Iris pigment epithelial cell (primary cell): ENCODE data around the gene TMIE.
"Not testable (repeated sequence)": the region's sequence is repeated elsewhere in the genome, so short reads cannot be mapped to it uniquely, and the experiment has no call there.

Experiments
- DNase-seq: peaks from one replicate; pipeline ENCODE4 v3.0.0-alpha.2; 2011; ENCODE audit warnings: low read depth

TMIE gene

DNA sequence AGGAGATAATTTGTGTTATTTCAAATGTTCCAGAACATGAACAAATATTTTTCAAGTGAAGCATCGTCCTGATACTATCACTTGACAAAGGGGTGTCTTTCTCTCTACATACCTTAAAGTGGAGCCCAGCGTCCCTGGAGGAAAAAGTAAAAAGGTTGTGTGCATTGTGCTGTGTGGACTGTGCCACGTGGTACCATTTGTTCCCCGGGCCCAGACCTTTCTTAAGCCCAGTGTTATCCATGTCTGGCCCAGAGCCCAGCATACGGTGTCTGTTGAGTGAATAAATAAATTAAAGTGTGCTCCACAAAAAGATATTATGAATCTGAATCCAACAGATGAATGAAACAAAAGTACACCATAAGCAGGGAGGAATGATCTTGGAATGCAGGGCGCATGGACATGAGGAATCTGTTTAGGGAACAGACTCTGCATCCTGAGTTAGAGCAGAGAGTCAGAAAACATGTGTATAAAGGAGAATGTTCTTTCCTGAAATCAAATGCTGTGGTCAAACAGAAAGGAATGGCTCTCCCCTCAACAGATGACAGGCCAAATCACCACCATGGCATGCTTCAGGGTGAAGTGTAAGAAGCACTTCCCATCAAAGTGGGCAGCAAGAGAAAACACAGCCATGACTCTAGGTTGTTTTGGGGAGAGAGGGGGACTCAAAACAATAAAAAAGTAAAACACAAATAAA lies 24.6 kb downstream of the TMIE start:
- DNase-seq, result peak; percentile 66

DNA sequence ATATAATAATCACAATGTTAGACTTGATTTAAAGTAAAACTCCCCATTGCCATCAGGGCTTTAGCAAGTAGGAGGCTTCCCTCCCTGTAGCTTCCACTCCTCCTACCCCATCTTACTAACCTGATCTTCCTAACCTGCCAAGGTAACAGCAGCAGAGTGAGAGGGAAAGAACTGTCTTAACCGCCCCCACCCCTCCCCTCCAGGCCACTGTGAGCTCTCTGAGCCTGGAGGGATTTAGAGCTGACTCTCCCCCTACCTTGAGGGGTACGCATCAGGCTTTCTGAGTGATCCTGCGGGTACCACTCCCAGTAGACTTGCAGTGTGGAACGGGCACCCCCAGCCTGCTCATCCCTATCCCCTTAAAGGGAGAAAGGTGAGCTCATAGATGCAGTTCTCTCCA lies 27.8 kb downstream of the TMIE start:
- no peak for DNase-seq

DNA sequence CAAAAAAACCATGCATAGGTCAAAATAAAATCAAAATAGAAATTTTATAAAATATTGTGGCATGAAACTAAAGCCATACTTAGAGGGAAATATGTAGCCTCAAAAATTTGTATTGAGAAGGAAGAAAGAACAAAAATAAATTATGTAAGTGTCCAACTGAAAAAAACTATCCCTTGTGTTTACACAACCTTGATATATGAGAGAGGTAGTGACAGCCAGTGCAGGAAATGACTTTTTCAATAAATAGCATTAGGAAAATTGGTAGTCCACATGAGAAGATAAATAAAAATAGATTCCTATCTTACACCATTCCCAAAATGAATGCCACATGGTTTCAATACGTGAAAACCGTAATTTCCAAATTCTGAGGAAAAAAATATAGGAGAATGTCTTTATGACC lies 29.6 kb downstream of the TMIE start:
- DNase-seq, result no peak

DNA sequence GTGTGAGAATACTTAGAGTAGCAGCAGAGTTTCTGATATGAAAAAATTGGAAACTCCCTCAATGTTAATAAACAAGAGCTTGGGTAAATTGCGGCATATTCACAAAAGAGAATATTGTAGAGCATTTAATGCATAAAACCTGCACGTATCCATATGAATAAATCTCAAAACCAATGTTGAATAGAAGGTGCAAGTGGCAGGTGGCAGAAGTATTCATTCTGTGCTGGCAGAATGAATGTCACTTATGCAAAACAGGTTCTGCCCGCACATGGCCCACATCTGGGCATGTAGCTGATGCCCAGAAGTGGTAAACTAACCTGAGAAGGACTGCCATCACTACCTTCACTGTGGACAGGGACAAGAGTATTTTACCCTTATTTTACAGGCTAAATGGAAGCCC lies 30.6 kb downstream of the TMIE start:
- no peak for DNase-seq

DNA sequence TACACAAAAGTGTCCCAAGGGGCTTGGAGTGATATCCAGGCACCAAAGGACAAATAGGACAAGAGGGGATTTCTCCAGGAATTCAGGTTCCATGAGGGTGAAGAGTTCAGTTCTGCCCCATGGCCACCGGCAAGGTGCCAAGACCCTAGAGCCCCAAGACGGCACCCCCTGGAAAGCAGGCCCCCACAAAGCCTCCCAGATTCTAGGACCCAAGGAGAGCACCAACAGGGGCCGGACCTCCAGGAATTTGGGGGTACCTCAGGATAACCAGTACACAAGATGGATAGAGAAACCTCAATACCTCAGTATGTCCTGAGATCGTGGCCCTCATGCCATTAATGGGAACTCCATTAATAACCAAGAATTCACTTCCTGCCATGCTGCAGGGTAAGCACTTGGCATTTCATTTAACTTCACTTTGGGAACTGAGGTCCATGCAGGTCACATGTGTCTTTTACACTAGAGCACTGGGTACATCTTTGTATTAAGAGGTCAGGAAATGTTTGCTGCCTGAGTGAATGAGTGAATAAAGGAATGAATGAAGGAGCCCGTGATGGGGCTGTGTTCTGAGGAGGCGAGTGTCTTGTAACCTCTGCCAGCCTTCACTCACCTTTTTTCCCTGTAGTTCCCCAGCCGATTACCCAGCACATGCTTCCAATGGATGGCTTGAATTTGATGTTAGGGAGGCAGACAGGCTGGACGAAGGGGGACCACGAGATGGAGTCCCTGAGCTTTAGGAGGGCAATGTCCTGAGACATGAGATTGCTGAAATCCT lies 32.0 kb downstream of the TMIE start:
- peak; percentile 7 for DNase-seq

DNA sequence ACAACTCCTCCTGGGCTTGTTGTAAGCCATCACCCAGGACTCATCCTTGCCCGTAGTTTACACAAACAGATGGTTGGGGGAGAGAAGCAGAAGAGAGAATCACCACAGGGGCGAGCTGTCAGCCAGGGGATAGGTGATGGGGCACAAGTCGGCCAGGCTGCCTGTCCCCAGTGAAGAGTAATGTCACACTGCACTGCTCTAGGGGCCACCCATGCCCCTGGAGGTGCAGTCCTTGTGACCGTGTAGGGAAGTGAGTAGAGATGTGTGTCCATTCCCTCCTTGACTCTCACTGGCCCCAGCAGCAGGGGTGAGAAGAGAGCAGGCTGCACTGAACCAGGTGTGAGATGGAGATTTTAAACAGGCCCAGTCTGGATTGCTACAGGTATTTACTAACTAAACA lies 33.6 kb downstream of the TMIE start:
- DNase-seq, result no peak

DNA sequence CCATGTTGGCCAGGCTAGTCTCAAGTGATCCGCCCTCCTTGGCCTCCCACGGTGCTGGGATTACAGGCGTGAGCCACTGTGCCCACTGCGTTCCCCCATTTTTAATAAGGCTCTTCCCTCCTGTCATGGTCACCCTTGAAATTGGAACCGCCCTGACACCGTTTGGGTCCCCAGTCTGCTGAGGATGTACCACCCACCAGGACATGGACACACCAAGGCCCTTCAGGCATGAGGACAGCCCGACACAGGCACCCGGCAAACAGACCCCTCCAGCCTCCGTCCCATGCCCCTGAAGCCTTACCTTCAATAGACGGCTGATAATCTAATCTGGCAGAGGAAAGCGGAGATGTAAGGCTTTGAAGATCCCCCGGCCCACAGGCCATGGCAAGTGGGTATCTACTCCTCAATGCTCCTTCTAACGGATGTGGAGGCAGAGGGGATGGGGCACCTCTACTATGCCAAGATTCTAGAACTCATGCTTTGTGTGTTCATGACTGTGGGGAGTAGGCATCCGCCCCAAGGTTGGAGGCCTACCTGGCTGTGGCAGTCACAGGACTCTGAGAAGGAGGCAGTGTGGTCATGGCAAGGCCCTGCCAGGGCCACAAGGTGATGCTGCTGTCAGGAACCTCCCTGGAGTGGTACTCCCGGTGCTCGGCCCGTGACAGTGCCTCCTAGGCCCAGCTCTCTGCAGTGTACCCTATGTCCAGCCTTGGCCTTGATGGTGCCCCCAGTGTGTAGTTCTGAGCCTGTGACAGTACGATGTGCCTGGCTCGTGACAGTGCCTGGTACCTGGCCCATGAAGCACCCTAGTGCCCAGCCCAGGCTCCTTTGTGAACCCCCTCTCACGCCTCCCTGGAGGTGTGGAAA lies 35.0 kb downstream of the TMIE start:
- DNase-seq, result no peak

DNA sequence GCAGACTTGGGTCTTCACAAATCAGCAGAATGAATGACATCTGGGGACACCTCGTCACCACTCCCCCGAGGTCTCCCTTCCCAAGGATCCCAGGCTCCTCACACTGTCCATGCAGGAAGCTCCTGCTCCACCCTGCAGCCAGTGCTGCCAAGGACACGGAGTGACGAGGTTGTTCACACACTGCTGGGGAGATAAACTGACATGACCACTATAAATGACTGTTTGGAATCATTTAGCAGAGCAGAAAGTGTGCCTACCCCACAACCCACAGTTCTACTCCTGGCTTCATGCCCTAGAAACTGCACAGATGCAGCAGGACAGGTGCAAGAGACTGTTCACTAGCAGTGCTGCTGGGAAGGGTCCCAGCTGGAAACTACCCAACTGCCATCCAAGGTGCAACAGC lies 36.1 kb downstream of the TMIE start:
- DNase-seq, result no peak

DNA sequence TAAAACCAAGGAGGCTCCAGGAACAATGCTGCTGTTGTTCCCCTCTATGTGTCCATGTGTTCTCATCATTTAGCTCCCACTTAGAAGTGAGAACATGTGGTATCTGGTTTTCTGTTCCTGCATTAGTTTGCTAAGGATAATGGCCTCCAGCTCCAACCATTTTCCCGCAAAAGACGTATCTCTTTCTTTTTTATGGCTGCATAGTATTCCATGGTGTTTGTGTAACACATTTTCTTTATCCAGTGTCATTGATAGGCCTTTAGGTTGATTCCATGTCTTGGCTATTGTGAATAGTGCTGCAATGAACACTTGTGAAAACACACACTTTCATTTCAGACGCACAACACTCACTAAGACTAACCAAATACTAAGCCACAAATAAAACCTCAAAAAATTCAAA lies 38.4 kb downstream of the TMIE start:
- DNase-seq, result not testable (repeated sequence)

DNA sequence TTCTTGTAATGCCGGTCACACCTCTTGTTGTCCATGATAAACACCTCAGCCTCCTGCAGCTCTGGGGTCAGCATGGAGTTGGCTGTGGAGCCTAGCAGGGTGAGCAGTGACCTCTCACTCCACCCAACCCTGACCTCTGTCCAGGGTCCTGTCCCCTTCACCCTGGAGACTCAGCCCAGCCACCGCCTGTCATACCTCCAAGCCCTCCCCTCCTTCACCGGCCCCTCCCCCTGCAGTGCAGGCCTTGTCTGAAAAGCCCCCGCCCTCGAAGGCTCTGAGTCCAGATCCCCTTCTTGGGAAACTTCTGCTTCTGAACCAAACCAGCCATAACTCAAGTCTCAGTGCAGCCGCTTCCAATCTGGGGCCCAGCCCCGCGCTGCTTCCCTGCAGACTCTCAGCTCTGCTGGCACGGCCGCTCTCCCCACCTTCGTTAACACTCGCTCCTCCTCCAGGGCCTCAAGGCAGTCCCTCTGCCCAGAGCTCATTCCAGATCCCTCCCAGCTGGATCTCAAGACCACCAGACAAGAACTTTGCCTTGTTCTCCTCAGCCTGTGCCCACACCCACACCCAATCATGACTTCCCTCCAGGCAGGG lies 41.9 kb downstream of the TMIE start:
- DNase-seq, result no peak

DNA sequence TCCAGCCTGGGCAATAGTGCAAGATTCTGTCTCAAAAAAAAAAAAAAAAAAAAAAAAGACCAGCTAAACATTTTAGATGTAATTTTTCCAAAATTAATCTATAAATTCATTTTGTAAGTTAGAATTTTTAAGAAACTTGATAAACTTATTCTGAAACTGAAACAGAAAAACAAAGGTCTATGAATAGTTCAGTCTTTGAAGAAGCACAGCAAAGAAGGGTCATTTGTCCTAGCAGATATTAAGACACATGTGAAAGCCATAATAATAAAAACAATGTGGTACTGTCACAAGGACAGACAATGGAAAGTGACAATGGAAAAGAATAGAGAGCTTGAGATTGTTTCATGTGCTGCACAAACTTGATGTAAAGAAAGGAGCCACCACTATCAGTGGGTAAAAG lies 45.5 kb downstream of the TMIE start:
- DNase-seq, result no peak

DNA sequence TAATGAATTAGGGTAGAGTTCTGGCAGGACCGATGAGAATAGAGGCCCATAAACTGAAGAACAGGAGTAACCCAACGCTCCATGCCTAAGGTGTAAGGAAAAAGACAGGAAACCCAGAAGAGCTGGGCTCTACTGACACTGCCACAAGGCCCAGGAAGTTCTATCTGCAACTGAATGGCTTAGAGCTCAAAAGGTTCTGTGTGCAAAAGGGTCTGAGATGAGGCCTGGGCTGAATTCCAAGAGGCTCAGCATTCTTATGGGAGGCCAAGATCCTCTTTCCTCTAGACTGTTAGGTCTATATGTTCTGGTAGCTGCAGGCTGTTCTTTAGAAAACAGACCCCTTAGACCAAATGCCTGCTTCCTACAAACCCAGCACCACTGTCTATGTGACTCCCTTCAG lies 47.0 kb downstream of the TMIE start:
- no peak for DNase-seq

DNA sequence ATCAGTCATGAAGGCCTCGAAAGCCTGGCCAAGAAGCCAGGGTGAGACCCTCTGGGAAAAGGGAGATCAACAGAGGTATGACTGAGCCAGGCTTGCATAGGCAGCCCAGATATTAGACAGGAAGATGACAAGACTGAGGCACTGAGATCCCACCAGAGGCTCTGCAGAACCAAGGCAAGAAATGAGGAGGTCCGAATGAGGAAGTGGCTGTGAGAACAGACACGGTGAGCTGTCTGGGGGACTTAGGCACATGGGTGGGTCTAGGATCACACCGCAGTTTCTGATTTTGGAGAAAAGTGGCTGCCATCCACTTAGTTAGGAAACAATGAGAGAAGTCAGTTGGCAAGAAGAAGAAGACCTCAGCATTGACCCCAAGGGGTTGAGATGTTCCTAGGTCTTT lies 47.9 kb downstream of the TMIE start:
- DNase-seq, result no peak

DNA sequence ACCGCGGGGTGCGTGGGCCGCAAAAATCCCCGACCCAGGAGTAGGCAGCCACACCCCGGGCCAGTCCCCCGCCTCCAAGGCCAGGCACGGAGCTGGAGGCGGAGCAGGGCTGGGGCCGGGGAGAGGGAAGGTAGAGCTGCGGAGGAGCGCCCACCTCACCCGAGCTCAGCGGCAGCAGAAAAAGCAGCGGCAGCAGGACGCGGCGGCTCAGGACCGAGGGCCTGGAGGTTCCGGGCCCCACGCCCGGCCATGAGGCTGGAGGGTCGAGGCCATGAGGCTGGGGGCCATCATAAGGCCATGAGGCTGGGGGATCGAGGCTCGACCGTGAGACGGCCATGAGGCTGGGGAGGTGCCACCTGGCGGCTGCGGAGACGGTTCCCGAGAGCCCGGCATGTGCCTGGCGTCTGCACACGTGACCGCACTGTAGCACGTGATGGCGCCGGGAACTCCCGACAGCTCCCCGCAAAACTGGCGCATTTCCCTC lies 49.4 kb downstream of the TMIE start:
- no peak for DNase-seq

DNA sequence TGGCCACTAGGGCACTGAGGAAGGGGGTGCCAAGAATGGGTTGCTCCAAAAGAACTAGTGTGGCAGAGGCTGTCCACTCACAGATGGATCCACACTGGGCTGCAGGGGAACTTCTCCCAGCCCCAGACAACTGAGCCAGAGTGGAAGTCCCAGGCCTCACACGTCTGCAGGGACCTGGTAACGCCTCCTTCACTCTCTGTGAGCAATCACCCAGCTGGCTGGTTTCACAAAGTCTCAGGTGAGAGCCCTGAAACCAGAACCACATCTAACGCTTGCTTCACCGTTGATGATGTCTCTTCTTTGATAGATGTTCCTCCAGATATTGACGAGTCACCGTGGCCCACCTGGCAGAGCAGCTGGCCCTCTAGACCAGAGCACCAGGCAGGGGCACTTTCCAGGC lies 51.9 kb downstream of the TMIE start:
- DNase-seq, result not testable (repeated sequence)

DNA sequence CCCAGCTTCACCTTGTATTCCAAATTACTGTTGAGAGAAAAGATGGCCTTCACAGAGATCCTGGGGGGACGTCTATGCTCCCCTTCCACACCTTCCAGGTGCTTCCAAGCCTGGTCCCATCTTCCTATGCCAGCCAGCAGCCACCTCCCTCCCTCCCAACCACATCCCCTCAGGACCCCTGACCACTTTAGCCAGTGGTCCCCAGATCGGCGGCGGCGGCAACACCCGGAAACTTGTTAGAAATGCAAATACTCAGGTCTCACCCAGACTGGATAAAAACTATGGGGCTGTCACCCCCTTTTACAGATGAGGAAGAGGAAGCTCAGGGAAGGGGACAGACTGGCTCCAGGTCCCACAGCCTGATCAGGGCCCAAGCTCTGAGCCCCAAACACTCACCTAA lies 54.5 kb downstream of the TMIE start:
- DNase-seq, result no peak

DNA sequence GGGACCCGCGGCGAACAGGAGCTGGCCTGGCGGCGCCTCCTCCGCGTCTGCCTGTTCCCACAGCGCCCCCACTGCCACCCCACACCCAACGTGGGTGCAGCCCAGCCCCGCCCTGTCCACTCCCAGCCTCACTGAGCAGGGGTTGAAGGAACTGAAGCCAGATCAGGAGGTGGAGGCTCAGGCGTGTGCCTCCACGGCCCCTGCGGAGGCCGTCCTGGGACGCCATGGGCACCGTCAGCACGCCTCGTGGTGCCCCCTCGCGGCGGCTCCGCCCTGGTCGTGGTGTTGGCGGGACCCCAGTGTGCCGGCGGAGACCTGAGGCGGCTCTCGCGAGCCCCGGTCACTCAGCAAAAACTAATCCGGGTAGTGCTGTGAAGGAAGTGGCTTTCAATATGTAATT lies 55.5 kb downstream of the TMIE start:
- no peak for DNase-seq

DNA sequence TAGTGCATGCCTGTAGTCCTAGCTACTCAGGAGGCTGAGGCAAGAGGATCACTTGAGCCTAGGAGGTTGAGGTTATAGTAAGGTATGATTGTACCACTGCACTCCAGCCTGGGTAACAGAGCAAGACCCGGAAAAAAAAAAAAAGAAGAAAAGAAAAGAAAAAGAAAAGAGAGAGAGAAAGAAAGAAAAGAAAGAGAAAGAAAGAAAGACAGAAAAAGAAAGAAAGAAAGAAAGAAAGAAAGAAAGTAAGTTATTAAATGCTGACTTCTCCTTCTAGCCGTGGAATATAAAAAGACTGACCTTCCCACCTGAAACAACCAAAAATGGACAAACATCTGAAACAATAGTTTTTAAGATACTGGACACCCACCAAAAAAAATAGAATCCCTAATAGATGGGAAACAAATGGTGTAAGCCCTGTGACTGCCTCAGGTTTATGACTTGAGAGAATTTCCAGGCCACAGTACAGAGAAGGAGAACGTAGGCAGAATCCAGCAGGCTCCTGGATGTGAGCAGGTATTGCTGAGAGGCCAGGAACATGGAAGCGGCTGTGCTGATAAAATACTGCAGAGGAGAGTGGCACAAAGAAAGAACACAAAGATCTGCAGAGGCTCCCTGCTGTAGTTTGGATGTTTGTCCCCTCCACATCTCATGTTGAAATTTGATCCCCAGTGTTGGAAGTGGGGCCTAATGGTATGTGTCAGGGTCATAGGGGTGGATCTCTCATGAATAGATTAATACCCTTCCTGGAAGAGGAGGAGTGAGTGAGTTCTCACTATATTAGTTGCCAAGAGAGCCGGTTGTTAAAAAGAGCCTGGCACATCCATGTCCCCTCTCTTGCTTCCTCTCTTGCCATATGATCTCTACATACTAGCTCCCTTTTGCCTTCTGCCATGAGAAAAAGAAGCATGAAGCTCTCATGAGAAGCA lies 58.3 kb downstream of the TMIE start:
- DNase-seq, result no peak
